HG02884 (cell line): ENCODE data around the gene MSMO1.
A peak's percentile ranks its signal among the peaks of the same experiment; 100 is the strongest.
"Not testable (repeated sequence)": the region's sequence is repeated elsewhere in the genome, so short reads cannot be mapped to it uniquely, and the experiment has no call there.

ENCODE experiments used
- ATAC-seq: cut with Tn5 transposase; IDR thresholded peaks from one replicate; pipeline ENCODE4 v1.9.1; 2021; ENCODE audit warnings: mild to moderate bottlenecking, moderate library complexity; ENCODE audit not compliant: unreplicated experiment

The MSMO1 gene

DNA sequence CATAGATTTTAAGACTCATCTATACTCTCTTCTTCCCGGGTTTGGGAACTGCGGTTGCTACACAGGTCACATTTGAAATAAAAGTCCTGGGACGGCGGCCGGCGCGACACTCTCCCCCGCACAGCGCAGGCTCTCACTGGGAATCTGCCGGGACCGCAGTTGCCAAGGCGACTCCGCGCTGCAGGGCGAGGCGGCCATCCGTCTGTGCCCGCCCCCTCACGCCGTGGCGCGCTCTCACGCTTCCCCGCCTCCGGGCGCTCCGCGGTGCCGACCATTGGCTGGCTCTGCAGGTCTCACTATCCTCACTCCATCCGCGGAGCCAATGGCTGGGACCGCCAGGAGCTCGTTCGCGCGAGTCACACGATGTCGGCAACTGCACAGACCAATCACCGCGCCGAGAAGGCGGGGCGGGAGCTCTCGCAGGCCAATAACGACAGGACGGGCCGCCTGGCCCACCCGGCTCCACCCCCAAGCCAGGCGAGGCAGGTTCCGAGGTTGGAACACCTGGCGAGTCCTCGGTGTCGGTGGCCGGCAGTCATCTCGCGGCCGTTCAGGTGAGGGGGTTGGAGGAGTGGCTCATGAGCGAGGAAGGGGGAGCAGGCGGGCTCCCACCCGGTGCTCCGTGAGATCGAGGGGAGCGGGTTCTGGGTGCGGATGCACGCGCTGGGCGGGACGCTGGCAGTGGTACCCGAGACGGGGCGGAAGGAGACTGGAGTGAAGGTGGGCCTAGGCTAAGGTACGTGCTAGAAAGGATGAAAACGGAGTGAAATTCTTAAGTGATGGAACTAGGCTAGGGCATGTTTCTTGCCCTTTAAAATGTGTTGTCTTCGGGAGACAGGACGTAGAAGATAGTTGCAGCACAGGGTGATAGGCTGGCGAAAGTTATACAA lies at the start of gene MSMO1:
Gene MSMO1 (plus strand): TSS at position 459 of the 890 bp plus-strand sequence. CDS start 5,702 bp downstream, outside the sequence.
- ATAC-seq: peak; percentile 96

DNA sequence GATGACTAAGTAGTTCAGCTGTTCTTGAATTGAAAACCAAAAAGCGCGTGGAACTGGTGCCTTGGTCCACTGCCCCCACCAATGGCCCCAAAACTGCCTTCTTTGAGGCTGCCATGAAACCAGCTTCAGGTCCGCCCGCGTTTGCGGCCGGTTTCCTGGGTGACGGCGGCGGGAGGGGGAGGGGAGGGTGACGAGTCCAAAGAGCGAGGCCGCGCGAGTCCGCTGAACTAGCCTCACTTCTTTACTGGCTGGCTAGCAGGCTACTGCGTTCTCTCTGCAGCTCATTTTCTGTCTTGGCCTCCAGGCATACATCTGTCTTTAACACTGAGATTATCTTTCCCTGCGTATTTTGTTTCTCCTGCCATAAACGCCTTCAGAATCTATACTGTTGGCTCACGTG lies 47.9 kb upstream of the MSMO1 start:
- ATAC-seq: not testable (repeated sequence)

DNA sequence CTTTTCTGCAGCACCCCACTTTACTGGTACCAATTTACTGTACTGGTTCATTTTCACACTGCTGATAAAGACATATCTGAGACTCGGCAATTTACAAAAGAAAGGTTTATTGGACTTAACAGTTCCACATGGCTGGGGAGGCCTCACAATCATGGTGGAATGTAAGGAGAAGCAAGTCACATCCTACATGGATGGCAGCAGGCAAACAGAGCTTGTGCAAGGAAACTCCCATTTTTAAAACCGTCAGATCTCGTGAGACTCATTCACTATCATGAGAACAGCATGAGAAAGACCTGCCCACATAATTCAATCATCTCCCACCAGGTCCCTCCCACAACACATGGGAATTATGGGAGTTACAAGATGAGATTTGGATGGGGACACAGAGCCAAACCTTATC lies 42.8 kb upstream of the MSMO1 start:
- ATAC-seq: not testable (repeated sequence)

DNA sequence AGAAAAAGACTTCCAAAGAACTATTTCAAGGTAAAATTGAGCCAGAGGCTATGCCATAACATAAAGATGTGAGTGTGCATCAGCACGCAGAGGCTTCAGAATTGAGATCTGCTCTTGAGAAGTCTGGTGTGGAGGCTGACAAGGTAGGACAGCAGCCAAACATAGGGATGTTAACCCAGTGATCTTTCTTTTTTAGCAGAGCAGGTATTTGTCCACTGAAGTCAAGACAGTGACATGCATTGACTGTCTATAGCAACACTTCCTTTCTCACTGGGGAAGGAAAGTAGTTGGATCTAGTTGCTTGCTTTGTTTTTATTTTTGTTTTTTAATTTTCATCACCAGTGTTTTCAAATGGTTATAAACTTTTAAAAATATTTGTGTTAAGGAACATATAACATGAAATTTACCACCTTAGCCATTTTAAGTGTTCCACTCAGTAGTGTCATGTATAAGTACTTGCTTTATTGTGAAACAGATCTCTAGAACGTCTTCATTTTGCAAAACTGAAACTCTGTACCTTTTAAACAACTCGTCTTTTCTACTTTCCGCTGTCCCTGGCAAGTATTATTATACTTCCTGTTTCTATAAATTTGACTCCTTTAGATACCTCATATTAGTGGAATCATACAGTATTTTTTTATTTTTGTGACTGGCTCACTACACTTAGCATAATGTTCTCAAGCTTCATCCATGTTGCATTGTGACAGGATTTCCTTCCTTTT lies 40.7 kb upstream of the MSMO1 start:
- peak; percentile 68 for ATAC-seq

DNA sequence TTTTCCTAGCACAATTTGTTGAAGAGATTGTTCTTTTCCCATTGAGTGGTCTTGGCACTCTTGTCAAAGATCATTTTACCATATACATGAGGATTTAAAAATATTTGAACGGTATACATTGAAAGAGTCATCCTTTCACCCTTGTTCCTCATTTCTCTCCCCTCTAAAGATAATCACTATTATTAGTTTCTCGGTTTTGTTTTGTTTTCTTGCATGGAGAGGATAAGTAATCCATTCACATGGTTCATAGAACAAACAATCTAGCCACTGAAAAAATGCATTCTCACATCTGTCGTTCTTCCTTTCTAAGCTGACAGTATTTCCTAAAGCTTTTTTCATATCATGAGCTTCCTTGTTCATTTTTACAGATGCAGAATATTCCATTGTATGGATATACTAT lies 39.2 kb upstream of the MSMO1 start:
- ATAC-seq: peak; percentile 62

DNA sequence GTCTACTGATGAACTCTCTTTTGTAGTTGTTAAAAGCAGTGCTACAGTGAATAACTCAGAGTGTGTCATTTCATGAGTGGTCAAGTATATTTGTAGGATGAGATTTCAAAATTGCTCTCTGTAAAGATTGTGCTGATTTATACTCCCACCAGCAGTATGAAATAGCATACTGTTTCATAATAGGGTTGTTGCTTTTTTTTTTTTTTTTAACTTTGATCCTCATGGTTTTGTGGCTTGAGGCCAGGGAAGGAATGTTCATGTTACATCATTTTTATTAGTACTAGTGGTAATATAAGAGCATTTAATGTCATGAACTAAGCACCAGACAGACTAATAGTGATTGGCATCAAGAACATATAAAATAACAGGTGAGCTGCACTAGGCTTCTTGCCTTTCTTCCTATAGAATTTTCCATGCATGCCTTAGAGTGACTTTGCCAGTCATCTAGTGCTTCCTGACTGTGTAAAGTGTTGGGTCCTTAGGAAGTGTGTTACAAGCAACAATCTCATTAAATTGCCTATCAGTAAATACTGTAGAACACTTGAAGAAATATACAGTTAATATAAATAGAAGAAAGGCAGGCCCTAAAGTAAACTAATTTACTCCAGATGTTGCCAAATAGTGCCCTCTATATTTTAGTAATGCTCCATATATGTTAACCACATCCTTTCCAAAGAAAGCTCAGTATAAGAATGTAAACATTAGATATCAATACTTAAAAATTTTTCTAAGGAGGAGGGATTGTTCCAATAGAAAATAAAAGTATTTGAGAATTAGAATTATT lies 38.6 kb upstream of the MSMO1 start:
- ATAC-seq: peak; percentile 25

DNA sequence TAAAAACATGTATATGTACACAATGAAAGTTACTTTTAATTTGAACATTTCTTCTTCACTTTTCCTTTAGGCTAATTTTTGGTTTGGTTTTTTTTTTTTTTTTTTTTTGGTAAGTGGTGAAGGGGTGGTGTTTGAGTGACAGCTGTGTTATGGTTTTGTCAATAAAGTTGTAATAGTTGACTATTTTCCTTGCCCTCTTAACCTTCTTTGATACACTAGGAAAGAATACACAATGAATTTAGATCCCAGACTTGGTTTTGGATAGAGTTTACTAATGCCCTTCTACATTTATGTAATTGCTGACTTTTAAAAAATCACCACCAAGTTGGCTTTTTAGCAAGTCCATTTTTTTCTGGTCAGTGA lies 38.1 kb upstream of the MSMO1 start:
- no peak for ATAC-seq

DNA sequence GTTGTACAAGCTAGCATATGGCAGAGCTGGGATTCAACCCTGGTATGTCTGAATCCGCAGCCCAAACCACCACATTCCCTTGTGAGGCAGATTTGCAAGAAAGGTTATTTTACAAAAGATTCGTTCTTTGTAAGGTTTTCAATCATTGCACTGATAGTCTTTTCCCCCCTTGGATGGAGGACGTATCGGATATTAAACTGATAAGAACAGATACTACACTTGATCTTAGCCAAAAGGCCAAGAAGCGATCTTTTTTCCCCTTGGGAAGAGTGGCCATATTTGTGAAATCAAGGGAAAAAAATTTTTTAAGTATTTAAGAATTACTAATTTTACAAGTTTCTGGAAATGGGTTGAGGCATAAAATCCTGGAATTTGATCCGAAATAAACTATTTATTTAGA lies 34.4 kb upstream of the MSMO1 start:
- ATAC-seq: no peak

DNA sequence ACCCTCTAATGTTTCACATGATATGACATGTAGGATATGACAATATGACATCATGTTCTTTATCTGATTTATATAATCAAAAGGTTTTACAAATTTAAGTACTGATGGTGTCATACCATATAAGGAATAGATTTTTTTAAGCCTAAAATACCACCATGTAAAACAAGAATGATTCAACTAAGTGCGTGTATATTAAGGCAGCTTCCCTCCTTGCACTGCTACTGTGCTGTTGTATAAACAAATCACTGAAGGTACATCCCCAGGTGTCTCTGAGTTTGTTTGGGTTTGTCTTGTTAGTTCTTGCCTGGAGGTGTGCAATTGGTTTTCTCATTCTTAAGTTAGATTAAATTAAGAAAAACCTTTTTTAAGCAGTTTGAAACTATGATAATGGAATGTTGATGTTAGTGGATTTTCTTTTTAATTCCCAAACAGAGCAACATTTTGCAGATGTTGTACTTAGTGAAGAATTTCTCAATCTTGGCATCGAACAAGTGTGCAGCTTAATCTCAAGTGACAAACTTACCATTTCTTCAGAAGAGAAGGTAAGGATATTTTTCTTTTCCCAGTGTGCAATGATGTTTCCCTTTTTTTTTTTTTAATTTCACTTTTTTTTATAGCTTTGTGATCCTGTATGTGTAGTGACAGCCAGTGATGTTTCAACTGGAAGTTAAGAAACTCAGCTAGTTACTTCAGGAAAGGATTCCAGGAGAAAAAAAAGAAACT lies 33.4 kb upstream of the MSMO1 start:
- ATAC-seq: no peak

DNA sequence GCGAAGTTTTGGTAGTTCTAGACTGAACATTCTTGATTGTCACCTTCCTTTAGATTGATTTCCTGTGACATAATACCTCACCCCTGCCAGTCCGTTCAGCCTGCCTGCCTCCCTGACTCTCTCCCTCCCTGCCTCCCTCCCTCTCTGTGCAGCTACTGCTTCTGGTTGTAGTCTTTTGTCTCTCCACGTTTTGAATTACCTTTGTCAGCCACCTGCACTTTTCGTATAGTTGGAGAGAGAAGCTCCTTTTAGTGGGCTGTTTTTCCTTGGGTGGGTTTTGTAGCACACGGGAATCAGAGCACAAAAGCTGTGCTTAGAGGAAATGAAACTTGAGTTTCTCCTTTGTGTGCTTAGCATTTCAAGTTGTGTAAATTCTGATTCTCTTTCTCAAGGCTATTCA lies 32.6 kb upstream of the MSMO1 start:
- ATAC-seq: peak; percentile 92

DNA sequence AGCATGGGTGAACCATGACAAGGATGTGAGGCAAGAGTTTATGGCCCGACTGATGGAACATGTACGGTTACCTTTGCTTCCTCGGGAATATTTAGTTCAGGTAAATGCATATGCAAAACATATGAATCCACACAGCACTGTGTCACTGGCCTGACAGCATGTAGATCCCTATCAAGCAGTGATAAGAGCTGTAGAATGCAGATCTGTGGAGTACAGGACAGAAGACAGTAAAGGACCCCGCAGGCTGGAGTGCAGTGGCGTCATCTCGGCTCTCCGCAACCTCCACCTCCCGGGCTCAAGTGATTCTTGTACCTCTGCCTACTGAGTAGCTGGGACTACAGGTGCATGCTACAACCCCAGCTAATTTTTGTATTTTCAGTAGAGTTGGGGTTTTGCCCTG lies 29.8 kb upstream of the MSMO1 start:
- ATAC-seq: no peak

DNA sequence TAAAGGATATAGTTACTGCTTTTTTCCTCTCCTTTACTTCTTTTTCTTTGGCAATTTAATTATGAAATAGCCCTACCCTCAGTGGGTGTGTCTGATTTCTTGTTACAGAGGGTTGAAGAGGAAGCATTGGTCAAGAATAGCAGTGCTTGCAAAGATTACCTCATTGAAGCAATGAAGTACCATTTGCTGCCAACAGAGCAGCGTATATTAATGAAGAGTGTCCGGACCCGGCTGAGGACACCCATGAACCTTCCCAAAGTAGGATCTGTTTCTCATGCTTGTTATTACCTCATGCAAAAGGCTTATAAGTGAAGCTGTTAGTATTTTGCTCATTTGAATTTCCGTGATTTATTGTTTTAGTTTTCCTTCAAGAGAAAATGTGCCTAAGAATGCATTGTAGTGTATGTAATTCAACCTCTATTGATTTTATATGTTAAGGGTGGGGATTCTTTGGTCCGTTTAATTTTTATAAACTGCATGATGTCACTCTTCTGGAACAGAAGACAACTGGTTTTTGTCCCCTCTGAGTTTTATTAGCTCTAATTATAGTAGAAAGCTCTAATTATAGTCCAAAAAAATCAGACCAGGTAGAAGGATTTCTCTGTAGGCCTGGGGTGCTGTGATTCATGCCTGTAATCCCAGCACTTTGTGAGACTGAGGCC lies 27.9 kb upstream of the MSMO1 start:
- no peak for ATAC-seq

DNA sequence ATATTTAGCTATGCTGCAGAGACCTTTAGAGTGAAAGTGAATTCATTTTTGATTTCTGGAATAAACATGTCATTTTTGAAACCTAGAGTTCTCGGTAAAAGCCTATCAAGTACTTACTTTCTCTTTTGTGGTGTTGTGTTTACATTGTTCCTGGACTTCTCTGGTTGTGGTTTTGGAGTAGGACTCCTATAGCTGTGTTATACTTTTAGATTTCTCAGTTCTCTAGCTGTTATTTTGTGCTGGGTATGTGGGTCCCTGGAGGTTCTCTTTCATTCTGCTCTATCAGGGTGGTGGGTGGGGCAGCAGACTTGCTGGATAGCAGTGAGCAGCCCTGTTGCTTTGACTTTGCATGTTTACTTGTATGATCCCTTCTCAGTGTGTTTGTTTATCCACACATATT lies 25.6 kb upstream of the MSMO1 start:
- ATAC-seq: peak; percentile 84

DNA sequence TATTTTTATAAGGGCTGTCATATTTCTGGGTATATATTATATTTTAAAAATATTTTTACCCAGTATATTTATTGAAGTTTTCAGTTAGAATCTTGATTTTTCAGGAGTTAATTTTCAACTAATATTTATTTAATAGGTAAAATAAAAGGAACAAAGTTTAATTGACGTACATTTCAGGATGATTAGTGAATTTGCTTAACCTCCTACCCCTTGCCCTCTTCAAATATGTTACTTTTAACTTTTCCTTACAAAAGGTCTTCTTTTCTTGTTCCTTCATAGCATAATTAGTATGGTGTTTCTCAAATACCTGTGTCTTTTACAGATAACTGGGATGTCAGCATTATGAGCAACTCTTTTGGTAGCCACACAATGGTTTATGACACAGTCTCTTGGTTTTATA lies 24.8 kb upstream of the MSMO1 start:
- no peak for ATAC-seq

DNA sequence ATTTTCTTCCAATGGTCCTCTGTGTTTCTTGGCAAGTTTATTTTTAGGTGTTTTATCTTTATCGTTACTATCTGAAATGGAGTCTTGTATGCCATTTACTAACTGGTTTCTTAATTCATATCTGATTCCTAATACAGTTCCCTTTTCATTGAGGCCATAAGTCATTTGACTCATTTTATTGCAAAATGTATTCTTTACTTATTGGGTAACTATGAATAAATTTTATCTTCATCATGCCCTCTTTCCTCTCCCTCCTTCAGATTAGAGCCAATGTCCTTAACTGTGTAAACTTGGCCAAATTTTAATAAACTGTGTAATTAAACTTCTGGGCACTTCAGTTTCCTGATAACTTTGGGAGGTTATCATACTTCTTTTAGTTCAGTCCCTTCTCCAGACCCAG lies 19.3 kb upstream of the MSMO1 start:
- ATAC-seq: no peak

DNA sequence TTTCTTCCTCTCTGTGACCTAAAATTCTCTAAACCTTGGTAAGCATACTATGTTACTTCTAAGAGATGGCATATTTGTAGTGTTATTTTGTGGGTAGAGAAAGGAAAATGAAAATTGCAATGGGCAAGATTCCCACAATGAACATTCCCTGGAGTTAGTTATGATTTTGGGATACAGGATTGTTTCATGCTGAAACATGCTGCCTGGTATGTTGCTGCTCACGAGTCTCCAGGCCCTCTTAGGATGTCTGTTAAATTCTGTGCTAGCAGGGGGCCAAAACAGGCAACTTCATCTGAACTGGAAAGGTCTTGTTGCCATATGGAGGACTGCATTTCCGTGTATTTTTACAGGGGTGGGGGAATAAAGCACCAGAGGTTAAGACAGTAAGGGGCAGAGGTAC lies 18.9 kb upstream of the MSMO1 start:
- ATAC-seq: no peak

DNA sequence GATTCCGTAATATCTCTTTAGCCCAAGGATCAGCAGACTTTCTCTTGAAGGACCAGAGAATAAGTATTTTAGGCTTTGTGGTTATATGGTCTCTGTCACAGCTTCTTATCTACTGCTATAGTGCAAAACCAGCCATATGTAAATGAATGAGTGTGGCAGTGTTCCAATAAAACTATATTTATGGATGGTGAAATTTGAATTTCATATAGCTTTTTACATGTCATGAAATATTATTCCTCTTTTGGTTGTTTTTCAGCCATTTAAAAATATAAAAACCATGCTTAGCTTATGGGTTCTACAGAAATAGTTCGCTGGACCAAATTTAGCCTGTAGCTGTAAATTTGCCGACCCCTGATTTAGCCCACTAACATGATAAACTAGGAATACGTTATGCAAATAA lies 18.0 kb upstream of the MSMO1 start:
- no peak for ATAC-seq

DNA sequence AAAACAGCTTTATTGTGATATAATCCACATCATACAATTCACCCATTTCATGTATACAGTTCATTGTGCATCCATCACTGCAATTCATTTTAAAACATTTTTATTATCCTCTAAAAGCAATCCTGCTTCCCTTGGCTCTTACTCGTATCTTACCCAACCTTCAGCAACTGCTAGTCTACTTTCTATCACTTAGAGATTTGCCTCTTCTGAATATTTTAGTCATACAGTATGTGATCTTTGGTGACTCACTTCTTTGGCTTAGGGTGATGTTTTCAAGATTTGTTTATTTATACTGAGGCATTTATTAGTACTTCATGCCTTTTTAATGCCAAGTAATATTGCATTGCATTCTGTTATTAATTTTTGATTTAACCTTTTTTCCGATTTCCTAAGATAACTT lies 15.0 kb upstream of the MSMO1 start:
- no peak for ATAC-seq

DNA sequence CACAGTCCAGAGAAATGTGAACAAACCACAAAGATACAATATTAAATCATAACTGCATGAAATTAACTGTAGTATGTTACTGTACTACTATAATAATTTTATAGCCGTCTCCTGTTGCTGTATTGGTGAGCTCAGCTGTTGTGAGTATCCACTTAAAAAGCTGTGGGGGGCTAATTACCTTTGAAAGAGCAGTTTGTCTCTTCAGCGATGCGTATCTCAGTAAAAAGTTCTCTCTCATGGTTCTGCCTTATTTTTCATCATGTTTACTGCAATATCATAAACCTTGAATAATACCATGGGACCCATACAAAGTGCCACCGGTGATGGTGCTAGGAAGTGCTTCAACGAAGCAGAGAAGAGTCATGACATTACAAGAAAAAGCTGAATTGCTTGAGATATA lies 8.4 kb upstream of the MSMO1 start:
- no peak for ATAC-seq

DNA sequence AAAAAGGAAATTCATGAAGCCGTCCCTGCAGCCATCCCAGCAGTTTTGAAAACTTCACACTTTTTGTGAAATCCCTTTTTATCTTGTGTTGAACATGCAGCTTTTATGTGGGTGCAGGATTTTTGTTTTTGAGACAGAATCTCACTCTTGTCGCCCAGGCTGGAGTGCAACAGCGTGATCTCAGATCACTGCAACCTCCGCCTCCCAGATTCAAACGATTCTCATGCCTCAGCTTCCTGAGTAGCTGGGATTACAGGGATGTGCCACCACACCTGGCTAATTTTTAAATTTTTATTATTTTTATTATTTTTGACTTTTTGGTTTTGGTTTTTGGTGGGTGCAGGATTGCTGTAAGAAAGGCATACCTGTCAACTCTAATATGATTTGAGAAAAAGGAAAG lies 8.0 kb upstream of the MSMO1 start:
- no peak for ATAC-seq
